HG03039 (cell line): ENCODE results near the gene OARD1.
"Not testable (repeated sequence)": the region's sequence is repeated elsewhere in the genome, so short reads cannot be mapped to it uniquely, and the experiment has no call there.

Experiments
- ATAC-seq: cut with Tn5 transposase; IDR thresholded peaks from one replicate; pipeline ENCODE4 v1.9.1; 2021; ENCODE audit warnings: mild to moderate bottlenecking, moderate library complexity; ENCODE audit not compliant: unreplicated experiment

Gene OARD1, protein sequence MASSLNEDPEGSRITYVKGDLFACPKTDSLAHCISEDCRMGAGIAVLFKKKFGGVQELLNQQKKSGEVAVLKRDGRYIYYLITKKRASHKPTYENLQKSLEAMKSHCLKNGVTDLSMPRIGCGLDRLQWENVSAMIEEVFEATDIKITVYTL

DNA sequence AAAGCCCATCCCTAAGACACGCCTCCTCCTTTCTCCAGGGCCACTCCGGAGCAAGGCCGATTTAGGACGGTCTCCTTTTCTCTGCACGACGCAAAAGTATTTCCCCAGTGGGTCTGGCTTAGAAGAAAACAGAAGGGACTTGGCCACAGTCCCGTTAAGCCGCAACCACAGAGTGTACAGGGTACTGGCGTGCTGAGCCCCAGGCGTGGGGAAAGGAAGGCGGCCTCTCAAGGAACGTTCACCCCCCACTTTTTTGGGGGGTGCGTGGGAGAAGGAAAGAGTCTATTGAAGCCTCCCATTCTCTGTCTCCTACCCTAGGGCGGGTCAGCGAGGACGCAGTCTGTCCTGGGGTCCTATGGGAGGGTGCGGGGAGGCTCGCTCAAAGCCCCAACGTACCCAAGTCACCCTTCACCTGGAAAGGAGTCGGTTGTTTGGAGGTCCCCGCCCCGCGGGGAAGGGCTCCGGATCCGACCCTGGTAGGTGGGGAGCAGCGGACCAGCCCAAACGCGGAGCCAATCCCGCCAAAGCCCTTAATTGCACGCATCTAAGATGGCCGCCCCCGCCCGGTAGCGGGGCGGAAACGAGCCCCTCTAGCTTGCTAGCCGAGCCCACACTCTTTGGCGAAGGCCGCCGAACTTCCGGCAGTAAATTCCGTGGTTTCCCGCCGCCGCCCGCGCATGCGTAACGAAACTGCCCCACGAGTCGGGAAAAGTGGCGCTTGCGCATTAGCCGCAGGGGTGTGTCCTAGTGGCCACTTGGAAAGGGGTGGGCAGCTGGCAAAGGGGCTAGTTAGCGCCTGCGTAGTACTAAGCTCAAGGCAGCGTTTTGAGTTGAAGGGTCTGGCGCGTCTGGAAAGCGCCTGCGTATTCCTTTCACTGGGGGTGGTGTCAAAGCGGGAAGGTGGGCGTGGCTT, at the start of gene OARD1:
TSS of gene OARD1 (minus strand) at position 434 of the 913 bp plus-strand sequence. CDS start 722 bp downstream, outside the sequence.
- ATAC-seq: peak; percentile 55

DNA sequence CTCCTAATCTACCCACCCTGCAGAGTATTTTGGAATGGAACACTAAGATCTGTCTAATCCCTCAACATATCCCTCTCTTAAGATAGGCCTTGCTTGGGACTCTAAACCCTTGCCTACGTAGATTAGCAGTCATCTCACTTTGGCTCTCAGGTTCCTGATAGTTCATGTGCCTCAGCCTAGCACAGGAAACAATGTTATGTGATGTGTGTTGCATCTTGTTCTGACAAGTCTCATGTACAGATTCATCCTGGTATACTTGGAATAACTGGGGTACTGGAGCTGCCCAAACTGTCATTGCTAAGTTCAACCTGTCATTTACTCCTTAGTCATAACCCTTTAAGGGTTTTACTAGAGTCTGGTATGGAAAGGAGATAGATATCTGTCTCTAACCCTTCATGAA, 47.9 kb upstream of the OARD1 start:
- no peak for ATAC-seq

DNA sequence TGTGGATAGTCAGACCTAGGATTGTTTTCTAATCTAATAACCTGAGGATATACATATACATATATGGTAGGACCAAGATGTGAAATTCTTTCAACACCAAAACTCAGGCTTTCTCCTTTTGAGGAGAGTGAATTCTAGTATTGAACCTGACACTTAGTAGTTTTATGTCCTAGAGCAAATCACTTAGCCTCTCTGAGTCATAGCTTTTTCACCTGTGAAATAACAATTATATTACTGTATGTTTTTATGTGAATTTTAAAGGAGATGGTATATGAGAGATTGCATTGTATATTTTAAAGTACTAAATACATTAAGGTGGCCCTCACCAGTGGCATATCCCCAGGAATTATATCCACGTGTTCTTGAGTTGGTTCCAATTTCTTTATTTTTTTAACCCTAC, 47.4 kb upstream of the OARD1 start:
- ATAC-seq: no peak

DNA sequence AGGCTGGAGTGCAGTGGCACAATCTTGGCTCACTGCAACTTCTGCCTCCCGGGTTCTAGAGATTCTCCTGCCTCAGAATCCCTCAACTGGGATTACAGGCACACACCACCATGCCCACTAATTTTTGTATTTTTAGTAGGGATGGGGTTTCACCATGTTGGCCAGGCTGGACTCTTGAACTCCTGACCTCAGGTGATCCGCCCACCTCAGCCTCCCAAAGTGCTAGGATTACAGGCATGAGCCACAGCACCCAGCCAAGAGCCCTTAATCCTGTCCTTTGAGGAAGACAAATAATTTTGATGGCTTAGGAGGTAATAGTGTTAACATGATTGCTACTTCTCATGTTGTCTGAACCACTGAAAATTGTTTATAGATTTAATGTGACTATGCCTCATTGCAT, 42.9 kb upstream of the OARD1 start:
- ATAC-seq: not testable (repeated sequence)

DNA sequence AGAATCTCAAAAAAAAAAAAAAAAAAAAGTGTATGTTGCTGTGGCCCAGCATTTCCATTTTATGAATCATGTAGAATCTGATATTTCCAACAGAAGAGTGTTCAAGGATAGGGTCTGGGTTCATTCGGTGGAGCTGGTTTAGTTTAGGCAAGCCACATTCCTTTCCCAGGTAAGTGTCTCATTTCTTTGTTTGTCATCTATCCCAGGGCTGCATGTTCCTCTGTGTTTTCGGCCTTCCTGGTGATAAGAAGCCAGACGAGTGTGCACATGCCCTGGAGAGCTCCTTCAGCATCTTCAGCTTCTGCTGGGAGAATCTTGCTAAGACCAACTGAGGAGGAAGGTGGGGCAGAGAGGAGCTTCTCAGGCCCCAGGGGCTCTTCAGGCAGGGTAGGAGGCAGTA, 38.9 kb upstream of the OARD1 start:
- ATAC-seq: no peak

DNA sequence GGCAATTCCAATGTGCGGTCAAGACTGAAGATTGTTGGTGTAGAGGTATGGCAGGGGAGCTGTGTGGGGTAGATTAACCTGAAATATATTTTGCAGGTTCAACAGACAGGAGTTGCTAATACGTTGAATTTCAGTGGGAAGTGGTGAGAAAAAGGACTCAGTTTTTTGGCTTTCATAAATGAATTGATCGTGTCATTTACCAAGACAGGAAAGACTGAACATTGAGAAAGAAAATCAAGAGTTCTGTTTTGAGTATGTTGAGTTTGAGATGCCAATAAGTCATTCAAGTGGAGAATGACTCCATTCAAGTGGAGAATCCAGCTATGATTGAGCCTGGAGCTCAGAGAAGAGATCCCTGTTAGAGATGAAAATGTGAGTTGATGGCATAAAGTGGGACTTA, 31.7 kb upstream of the OARD1 start:
- ATAC-seq: no peak

DNA sequence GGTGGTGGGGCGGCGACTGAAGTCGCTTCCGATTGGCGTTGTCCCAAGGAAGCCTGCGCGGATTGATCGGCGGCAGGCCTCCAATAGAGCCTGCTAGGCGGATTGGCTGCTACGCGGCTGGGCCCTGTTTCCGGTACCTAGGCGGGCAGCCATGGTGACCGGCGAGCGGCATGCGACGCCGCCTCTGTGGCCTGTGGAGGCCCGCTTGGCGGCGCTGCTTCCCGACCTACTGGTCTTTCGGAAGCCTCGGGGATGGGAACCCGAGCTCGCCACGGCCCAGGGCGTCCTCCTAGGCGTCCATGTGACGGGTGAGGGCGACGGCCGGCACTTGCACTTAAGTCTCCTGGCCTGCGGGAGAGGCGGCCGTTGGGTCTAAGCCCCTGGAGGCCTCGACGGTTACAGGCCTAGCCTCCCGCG, 28.7 kb upstream of the OARD1 start:
- no peak for ATAC-seq

DNA sequence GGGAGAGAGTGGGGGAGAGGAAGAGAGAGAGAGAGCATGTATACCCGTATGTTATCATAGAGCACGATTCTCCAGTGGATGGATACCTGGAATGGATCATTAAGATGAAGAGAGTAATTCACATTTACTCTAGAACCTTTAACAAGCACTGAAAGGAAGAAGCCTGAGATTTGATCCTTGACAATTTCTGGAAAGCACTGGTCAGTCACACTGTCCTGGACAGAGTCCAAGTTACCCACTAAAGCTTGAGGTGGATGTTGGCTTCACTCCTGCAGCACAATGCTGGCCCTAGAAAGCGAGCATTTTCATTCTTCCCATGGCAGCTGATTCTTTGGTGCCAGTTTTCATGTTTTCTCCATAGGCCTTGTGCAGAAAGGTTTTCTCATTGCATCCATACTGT, 26.2 kb upstream of the OARD1 start:
- ATAC-seq: no peak

DNA sequence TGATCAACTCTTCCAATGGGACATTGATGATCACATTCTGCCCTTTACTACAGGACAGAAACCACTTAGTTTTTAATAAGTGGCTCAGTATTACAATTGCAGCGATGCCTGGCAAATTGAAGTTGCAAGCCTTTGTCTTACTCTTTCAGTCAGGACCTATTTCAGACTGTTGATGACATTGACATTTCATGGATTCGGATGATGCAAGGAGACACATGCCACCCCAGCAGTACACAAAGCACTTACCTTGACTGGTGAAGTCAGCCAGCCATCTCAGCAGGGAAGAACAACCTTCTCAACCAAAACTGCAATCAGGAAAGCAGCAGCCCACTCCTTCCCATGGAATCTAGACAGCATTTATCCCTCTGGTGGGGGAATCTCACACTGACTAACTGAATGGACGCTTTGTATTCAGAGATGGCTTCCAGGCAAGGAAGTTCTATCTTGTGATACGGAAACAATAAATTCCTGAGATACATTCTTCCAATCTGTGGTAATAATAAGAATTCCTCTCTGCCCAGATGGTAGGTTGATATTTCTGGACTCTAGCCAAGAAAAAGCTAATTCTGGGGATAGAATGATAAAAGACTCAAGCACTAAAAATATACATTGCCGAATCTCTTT, 25.4 kb upstream of the OARD1 start:
- no peak for ATAC-seq

DNA sequence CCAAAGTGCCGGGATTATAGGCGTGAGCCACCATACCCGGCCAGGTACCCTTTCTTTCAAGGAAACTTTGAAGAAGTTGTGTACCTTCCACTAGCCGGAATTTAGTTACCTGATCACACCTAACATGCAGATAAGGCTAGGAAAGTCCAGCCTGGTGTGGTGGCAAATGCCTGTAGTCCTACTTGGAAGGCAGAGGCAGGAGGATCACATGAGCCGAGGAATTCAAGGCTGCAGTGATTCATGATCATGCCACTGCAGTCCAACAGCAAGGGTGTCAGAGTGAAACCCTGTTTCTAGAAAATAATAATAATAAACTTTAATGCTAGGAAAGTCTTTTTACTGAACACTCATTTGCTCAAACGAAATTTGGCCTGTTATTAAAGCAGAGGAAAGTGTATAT, 21.6 kb upstream of the OARD1 start:
- no peak for ATAC-seq

DNA sequence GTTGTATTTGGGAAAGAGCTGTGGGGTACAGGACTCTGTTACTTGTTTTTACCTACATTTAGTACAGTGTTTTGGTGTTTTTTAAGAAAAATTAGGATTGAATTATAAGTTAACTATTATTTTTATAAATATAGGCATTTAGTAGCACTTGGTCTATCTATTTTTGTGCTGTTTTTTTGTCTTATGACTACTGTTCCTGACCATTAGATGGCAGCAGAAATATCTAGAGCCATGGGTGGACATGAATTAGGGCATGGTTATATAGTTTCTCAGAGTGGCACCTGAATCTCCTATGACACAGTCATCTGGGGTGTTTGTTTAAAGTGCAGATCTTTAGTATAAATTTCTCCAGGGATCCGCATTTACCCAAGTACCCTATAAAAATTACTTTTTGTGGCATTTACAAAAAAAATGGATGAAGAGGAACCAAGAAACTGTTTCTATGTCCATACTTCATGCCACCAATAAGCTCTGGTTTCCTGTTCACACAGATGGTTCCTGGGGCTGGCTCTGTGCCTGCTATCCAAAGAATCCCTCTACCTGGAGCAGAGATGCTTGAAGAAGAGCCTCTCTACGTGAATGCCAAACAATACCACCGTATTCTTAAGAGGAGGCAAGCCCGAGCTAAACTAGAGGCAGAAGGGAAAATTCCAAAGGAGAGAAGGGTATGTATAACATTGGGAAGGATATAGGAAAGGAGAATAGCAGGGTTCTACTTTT, 20.4 kb upstream of the OARD1 start:
- no peak for ATAC-seq

DNA sequence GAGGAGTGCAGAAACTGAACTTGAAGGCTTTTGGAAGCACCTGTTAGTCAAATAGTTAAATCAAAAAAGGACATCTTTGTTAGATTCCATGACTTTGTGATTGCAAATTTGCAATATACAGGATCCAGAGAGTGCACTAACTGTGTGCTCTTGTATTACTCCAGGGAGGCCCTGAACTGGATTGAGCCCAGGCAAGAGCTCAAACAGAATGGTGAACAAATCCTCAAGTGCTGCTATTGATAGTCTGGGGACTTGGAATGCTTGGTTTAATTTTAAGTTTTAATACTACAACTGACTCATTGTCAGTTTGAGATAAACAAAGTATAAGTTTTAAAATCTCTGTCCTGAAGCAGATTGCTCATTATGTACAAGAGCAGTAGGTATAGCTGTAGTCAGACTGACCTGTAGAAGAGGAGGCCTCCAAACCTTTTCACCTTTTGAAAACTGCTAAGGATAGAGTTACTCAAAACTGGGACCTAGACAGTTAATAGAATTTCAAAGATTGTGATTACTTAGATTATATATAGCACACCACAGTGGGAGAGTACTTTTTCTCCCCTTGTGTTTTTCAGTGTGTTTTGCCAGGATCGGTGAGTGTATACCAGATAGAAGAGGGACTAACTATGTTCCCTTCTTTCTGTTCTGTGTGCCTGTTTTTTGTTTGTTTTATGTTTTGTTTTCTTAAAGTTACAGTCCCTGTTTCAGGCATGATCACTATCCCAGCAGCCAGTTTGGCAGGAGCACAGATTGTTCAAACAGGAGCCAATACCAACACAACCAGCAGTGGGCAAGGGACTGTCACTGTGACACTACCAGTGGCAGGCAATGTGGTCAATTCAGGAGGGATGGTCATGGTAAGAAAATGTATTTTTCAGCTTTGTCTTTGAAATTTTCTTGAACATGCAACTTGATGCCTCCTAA, 18.9 kb upstream of the OARD1 start:
- no peak for ATAC-seq

DNA sequence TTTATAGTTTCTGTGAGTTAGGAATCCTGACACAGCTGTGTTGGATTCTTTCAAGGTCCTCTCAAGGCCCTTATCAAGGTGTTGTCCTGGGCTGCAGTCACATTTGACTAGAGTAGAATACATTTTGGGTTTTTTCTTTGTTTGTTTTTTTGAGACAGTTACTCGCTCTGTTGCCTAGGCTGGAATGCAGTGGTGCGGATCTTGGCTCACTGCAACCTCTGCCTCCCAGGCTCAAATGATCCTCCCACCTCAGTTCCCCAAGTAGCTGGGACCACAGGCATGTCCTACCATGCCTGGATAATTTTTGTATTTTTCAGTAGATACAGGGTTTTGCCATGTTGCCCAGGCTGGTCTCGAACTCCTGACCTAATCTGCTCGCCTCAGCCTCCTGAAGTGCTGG, 16.3 kb upstream of the OARD1 start:
- no peak for ATAC-seq

DNA sequence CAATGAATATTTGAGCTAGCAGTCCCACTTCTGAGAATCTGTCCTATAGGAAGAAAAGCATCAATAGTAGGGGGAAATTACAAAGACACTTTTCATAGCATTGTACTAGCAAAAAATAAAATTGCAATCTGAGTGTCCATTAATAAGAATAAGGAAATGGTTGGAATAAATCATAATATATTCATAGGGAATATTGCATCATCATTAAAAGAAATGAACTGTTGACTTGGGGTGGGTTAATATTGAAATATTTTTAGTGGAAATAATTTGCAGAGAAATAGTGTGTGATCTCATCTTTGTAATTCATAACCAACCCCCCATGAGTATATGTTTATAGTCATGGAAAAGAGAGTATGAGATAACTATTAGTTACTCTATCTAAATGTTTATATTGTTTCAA, 13.0 kb upstream of the OARD1 start:
- no peak for ATAC-seq

DNA sequence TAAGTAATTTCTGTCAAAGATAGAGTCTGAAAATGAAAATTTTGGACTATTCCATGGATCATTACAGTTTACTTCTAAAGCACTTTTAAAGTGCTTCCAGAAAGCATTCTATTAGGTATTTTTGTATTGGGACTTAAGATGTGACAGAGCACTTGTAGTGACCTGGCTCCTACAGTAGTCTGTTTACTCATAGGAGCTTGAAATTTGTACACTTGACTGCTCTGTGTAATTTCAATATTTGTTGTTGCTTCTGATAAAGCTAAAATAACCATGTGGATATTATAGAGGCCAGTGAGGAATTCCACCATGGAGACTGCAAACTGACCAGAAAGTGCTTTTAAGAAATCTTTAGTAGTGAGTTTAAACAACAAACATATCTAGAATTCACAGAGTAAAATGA, 10.9 kb upstream of the OARD1 start:
- no peak for ATAC-seq

DNA sequence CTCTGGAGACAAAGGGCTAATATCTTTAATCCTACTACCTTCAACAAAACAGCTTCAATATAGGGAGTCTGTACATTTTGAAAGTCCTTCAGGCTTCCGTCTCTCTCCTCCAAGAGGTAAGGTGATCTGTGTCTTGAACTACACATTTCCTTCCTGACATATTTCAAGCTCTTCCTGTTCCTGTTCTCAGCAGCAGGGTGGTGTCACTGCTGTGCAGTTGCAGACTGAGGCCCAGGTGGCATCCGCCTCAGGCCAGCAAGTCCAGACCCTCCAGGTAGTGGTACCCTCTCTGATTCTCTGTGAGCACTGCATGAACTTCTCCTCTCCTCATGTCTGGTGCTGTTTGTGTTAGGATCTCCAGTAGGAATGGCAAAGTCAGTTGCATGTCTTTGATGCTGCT, 8.5 kb upstream of the OARD1 start:
- ATAC-seq: no peak

DNA sequence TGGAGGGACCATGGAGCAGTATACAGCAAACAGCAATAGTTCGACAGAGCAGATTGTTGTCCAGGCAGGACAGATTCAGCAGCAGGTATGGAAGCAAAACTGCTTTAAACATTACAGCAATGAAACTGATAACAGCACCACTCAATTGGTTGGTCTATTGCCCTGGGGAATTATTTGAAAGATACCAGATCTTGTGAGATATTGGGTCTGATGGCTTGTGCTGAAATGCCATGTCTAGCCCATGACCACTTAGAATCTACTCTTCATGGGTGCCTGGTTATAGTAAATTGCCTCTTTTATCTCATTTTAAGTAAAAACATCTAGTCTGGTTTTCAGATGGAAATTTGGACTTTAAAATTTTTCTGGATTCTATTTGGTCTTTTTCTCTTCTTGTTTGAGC, 6.9 kb upstream of the OARD1 start:
- ATAC-seq: no peak

DNA sequence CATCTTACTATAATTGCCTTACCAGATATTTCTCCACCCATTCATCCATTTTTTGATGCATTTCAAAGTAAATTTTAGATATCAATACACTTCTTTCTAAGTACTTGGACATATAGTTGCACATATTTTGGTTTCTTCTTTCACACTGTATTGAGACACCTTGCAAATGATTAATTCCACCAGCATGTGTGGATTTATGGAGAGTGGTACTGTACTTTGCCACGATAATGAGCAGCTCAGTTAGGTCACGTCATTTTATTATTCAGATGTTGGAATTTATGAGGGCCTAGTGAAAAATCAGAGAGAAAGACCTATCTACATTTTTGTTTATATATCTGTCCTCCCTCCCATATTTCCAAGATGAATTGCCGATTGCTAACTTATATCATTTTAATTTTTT, 5.9 kb upstream of the OARD1 start:
- ATAC-seq: no peak

DNA sequence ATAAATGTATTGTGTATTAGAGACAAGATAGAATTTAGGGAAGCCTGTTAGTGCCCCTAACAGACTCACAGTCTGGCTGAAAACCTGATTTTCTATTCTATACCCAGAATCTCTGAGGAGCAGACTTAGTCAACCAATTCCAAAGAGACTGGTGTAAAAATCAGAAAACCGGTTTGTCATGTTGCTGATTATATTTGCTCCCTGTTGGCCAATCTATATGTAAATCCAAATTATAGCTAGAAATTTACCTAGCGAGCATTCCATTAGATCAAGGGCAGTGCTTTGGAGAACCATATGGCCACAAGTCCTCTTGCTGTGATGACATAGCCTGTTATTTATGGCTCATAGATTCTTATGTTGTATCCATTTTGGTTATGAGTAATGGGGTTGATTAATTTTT, 5.4 kb upstream of the OARD1 start:
- no peak for ATAC-seq
